K562 (cell line): ENCODE results near the gene RNF103. TPM values are rescaled to one million over a fixed set of nuclear protein-coding genes. Genes with fewer than 3 reads are reported as not detected.

Experiments
- PHF8 ChIP-seq: fragments of 200-600 bp; sonication (generic); IDR thresholded peaks from 2 replicates; pipeline ENCODE4 v1.6.1; 2012; ENCODE audit warnings: mixed run types, mild to moderate bottlenecking, inconsistent platforms, low read length, moderate library complexity, borderline replicate concordance
- U2AF1 ChIP-seq: fragments of 200-400 bp; formaldehyde crosslinking; optimal IDR thresholded peaks from 2 replicates; pipeline ENCODE3; 2017; ENCODE audit warnings: mild to moderate bottlenecking, low read depth, low read length, moderate library complexity
- polyA plus RNA-seq, 8 experiments: library from polyadenylated mRNA; depleted of rRNA in 4 of 8; stranded (reverse) in 5 of 8; unstranded in 3 of 8; fragments of >200 nt; fragmentation: Nextera tagmentation in 2 of 8; fragmentation: Illumina TruSeq in 1 of 8; extraction: Ambion mirVana in 2 of 8; extraction: Trizol in 1 of 8; gene quantifications; 2 replicates each; pipeline versions ENCODE4 v1.2.1 to v1.2.3, GENCODE V29; 2011 to 2014; ENCODE audit warnings: inconsistent platforms in 1 of 8, missing spikeins in 1 of 8
- total RNA-seq, 7 experiments: library from RNA; depleted of rRNA in 6 of 7; stranded (reverse); fragments of >200 nt in 6 of 7; fragmentation: Illumina TruSeq in 2 of 7; extraction: Trizol in 2 of 7; gene quantifications; 2 replicates each; pipeline versions ENCODE4 v1.2.1 to v1.2.3, GENCODE V29; 2011 to 2021; ENCODE audit warnings: low replicate concordance in 1 of 7
- TF ChIP-seq, protein P1 (sequence below): fragments of 450-650 bp; IDR thresholded peaks from 2 replicates; pipeline ENCODE4 v1.6.1; 2016; ENCODE audit warnings: mild to moderate bottlenecking, moderate library complexity

Gene RNF103
- total and polyA plus RNA-seq, 9 of the 15 experiments (the other 6 are each of a cell fraction or from before 2014, with no cell fraction given), result 1.2 to 6.8 (median 4.6) TPM

DNA sequence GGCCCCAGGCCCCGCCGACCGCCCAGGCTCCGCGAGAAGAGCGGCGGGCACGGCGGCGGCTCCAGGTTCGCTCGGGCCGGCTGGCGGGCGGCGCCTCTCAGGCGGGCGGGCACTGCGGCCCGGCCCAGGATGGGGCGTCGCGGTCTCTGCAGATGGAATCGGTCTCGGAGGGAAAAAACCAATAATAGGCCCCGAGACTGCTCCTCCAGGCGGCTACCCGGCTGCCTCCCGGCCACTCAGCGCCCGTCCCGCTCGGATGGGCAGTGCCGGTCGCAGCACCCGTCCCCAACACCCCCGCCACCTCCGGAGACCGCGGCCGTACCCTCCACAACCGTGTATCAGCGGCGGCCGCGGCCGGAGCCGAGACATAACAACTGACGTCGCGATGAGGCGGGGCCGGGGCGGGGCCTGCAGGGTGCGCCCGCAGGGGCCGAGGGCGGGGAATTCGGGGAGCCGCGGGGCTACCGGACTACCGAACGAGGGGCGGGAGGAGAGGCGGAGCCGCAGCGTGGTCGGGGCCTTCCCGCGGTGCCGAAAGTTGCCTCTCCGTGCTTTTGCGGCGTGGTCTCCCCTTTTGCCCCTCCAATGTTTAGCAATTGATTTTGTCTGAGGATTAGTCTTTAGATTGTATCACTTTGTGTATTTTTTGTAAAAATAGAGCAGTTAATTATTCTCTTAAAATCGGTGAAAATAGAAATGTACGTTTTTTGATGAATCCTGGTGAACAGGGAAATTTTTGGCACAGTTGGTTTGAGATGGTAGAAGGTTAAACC is at the start of gene RNF103 (continued):
- TF ChIP-seq, protein P1, sequence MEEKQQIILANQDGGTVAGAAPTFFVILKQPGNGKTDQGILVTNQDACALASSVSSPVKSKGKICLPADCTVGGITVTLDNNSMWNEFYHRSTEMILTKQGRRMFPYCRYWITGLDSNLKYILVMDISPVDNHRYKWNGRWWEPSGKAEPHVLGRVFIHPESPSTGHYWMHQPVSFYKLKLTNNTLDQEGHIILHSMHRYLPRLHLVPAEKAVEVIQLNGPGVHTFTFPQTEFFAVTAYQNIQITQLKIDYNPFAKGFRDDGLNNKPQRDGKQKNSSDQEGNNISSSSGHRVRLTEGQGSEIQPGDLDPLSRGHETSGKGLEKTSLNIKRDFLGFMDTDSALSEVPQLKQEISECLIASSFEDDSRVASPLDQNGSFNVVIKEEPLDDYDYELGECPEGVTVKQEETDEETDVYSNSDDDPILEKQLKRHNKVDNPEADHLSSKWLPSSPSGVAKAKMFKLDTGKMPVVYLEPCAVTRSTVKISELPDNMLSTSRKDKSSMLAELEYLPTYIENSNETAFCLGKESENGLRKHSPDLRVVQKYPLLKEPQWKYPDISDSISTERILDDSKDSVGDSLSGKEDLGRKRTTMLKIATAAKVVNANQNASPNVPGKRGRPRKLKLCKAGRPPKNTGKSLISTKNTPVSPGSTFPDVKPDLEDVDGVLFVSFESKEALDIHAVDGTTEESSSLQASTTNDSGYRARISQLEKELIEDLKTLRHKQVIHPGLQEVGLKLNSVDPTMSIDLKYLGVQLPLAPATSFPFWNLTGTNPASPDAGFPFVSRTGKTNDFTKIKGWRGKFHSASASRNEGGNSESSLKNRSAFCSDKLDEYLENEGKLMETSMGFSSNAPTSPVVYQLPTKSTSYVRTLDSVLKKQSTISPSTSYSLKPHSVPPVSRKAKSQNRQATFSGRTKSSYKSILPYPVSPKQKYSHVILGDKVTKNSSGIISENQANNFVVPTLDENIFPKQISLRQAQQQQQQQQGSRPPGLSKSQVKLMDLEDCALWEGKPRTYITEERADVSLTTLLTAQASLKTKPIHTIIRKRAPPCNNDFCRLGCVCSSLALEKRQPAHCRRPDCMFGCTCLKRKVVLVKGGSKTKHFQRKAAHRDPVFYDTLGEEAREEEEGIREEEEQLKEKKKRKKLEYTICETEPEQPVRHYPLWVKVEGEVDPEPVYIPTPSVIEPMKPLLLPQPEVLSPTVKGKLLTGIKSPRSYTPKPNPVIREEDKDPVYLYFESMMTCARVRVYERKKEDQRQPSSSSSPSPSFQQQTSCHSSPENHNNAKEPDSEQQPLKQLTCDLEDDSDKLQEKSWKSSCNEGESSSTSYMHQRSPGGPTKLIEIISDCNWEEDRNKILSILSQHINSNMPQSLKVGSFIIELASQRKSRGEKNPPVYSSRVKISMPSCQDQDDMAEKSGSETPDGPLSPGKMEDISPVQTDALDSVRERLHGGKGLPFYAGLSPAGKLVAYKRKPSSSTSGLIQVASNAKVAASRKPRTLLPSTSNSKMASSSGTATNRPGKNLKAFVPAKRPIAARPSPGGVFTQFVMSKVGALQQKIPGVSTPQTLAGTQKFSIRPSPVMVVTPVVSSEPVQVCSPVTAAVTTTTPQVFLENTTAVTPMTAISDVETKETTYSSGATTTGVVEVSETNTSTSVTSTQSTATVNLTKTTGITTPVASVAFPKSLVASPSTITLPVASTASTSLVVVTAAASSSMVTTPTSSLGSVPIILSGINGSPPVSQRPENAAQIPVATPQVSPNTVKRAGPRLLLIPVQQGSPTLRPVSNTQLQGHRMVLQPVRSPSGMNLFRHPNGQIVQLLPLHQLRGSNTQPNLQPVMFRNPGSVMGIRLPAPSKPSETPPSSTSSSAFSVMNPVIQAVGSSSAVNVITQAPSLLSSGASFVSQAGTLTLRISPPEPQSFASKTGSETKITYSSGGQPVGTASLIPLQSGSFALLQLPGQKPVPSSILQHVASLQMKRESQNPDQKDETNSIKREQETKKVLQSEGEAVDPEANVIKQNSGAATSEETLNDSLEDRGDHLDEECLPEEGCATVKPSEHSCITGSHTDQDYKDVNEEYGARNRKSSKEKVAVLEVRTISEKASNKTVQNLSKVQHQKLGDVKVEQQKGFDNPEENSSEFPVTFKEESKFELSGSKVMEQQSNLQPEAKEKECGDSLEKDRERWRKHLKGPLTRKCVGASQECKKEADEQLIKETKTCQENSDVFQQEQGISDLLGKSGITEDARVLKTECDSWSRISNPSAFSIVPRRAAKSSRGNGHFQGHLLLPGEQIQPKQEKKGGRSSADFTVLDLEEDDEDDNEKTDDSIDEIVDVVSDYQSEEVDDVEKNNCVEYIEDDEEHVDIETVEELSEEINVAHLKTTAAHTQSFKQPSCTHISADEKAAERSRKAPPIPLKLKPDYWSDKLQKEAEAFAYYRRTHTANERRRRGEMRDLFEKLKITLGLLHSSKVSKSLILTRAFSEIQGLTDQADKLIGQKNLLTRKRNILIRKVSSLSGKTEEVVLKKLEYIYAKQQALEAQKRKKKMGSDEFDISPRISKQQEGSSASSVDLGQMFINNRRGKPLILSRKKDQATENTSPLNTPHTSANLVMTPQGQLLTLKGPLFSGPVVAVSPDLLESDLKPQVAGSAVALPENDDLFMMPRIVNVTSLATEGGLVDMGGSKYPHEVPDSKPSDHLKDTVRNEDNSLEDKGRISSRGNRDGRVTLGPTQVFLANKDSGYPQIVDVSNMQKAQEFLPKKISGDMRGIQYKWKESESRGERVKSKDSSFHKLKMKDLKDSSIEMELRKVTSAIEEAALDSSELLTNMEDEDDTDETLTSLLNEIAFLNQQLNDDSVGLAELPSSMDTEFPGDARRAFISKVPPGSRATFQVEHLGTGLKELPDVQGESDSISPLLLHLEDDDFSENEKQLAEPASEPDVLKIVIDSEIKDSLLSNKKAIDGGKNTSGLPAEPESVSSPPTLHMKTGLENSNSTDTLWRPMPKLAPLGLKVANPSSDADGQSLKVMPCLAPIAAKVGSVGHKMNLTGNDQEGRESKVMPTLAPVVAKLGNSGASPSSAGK, result peak; percentile 95
- TF ChIP-seq U2AF1, result peak; percentile 30
- TF ChIP-seq PHF8, result peak; percentile 75; the same call in 1 of the 2 replicates
